Measurements from ENCODE around the gene FBXO46. TPM values are rescaled to one million over a fixed set of nuclear protein-coding genes. Genes with fewer than 3 reads are reported as not detected.
A peak's percentile ranks its signal among the peaks of the same experiment; 100 is the strongest.

FBXO46 gene
- total and polyA plus RNA-seq, 2 of the 13 experiments (the other 11 are each of a cell fraction or from before 2014, with no cell fraction given), result 6.2 to 6.4 TPM

DNA sequence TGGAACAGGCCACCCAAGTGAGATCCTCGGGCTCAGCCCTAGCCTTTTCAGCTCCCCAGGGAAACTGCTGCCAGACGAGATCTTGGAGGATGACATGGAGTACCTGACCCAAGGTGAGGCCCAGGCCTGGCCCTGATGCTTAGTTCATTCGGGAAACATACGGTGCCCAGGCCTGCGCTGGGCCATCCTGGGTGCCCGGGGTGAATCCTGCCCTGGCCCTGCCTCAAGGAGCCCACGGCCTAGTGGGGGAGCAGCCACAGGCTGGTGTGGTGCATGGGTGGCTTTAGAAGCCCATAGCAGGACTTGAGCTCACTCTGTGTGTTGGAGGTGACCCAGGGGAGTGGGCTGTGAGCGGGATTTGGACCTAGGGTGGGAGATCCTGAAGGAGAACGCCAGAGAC, 28.2 kb upstream of the FBXO46 start:
- no peak for TF ChIP-seq HNF4G (IDR thresholded peaks at IDR 0.05; ENCODE audit: borderline replicate concordance, low read depth, low read length)
- no peak for TF ChIP-seq HNF4G (CRISPR knock-in tag; IDR thresholded peaks at IDR 0.05; ENCODE audit: borderline replicate concordance, low read depth)
- no peak for TF ChIP-seq ZSCAN29 (CRISPR knock-in tag; conservative IDR thresholded peaks at IDR 0.05)
- TF ChIP-seq, protein P1, sequence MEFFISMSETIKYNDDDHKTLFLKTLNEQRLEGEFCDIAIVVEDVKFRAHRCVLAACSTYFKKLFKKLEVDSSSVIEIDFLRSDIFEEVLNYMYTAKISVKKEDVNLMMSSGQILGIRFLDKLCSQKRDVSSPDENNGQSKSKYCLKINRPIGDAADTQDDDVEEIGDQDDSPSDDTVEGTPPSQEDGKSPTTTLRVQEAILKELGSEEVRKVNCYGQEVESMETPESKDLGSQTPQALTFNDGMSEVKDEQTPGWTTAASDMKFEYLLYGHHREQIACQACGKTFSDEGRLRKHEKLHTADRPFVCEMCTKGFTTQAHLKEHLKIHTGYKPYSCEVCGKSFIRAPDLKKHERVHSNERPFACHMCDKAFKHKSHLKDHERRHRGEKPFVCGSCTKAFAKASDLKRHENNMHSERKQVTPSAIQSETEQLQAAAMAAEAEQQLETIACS (CRISPR knock-in tag; IDR thresholded peaks at IDR 0.05), result no peak
- TF ChIP-seq, protein P2, sequence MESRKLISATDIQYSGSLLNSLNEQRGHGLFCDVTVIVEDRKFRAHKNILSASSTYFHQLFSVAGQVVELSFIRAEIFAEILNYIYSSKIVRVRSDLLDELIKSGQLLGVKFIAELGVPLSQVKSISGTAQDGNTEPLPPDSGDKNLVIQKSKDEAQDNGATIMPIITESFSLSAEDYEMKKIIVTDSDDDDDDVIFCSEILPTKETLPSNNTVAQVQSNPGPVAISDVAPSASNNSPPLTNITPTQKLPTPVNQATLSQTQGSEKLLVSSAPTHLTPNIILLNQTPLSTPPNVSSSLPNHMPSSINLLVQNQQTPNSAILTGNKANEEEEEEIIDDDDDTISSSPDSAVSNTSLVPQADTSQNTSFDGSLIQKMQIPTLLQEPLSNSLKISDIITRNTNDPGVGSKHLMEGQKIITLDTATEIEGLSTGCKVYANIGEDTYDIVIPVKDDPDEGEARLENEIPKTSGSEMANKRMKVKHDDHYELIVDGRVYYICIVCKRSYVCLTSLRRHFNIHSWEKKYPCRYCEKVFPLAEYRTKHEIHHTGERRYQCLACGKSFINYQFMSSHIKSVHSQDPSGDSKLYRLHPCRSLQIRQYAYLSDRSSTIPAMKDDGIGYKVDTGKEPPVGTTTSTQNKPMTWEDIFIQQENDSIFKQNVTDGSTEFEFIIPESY (CRISPR knock-in tag; IDR thresholded peaks at IDR 0.05), result no peak
- TF ChIP-seq GATAD2A (CRISPR knock-in tag; IDR thresholded peaks at IDR 0.05), result no peak
- no peak for TF ChIP-seq THRA (CRISPR knock-in tag; IDR thresholded peaks at IDR 0.05; ENCODE audit: borderline replicate concordance)
- TF ChIP-seq, protein P3, sequence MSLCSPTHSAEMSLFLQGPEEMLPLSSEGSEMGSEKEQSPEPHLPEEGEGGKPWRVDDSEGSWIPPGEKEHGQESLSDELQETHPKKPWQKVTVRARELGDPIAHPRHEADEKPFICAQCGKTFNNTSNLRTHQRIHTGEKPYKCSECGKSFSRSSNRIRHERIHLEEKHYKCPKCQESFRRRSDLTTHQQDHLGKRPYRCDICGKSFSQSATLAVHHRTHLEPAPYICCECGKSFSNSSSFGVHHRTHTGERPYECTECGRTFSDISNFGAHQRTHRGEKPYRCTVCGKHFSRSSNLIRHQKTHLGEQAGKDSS (CRISPR knock-in tag; IDR thresholded peaks at IDR 0.05; ENCODE audit: borderline replicate concordance, low read depth), result no peak
- TF ChIP-seq ZNF564 (CRISPR knock-in tag; IDR thresholded peaks at IDR 0.05), result no peak
- TF ChIP-seq ZNF260 (CRISPR knock-in tag; IDR thresholded peaks at IDR 0.05; ENCODE audit: borderline replicate concordance, low read depth), result no peak
- H3K36me3 ChIP-seq (replicated peaks in 1 of 2; ENCODE audit: control insufficient read depth in 1 of 2, insufficient read depth in 2 of 2, low read length in 2 of 2), result no peaks in the 10 kb centered on the region
- BruUV-seq (replicated peaks), result no TSS peak
- H3K4me1 ChIP-seq (ENCODE audit: insufficient read depth, low read length), result peaks cover 20% of the 10 kb centered on the region
- H3K27ac ChIP-seq (ENCODE audit: extremely low read length, insufficient read depth, low read length), result no peak overlapping the region
- H3K9ac ChIP-seq (ENCODE audit: insufficient read depth, low read depth, low read length), result 0 out of 2 replicates have a peak overlapping the region, but pooled peaks have one; percentile 1
- FAIRE-seq, result no peak
- H3K4me2 ChIP-seq (ENCODE audit: low read depth, low read length), result no peak overlapping the region
- in situ Hi-C loops (cut with HindIII; ENCODE audit: extremely low pct_ligation_motif_present, low pct_unique_long_range_greater_than_20kb), result no loop called here
- ChIA-PET CTCF (ENCODE audit: low intra/inter-chr PET ratio, low total read pairs) (no interaction called here), POLR2A (interaction anchor here (1.0 to 1.6 kb wide), 2 partner anchors 8 to 10 kb away, joined by 4 to 9 read pairs; partner anchors contain the start of gene SIX5)
- no peak overlapping the region for H3K4me3 ChIP-seq (replicated peaks in 1 of 3; ENCODE audit: insufficient read depth in 1 of 3, low read depth in 2 of 3, low read length in 3 of 3)
- intact Hi-C loops (cut with micrococcal nuclease; ENCODE audit: unreplicated experiment), result no loop called here
- no peaks in the 10 kb centered on the region for H3K79me2 ChIP-seq (ENCODE audit: insufficient read depth, low read length)
- no peaks in the 10 kb centered on the region for H3K9me3 ChIP-seq (ENCODE audit: low read length)
- no peak overlapping the region for H2AFZ ChIP-seq (ENCODE audit: low read length)
- ATAC-seq, result no peak
- WGBS (ENCODE audit: low lambda C conversion rate), result no CpG with 5 or more reads among the region's 9 CpGs
- no peaks in the 10 kb centered on the region for H4K20me1 ChIP-seq (ENCODE audit: insufficient read depth, low read length)
- peaks cover 12 to 58% of the 10 kb centered on the region in 2 experiments; a peak in 4 of 5 replicates for H3K27me3 ChIP-seq (ENCODE audit: control insufficient read depth in 1 of 2, insufficient read depth in 2 of 2, low read length in 2 of 2)
- DNase-seq (ENCODE audit: low spot score), result no peak
